HG03097 (cell line): ENCODE data around the gene PHB1.
"Not testable (repeated sequence)": the region's sequence is repeated elsewhere in the genome, so short reads cannot be mapped to it uniquely, and the experiment has no call there.

Experiments
- ATAC-seq: cut with Tn5 transposase; IDR thresholded peaks from one replicate; pipeline ENCODE4 v1.9.1; 2021; ENCODE audit not compliant: unreplicated experiment, low FRiP score

Gene PHB1

DNA sequence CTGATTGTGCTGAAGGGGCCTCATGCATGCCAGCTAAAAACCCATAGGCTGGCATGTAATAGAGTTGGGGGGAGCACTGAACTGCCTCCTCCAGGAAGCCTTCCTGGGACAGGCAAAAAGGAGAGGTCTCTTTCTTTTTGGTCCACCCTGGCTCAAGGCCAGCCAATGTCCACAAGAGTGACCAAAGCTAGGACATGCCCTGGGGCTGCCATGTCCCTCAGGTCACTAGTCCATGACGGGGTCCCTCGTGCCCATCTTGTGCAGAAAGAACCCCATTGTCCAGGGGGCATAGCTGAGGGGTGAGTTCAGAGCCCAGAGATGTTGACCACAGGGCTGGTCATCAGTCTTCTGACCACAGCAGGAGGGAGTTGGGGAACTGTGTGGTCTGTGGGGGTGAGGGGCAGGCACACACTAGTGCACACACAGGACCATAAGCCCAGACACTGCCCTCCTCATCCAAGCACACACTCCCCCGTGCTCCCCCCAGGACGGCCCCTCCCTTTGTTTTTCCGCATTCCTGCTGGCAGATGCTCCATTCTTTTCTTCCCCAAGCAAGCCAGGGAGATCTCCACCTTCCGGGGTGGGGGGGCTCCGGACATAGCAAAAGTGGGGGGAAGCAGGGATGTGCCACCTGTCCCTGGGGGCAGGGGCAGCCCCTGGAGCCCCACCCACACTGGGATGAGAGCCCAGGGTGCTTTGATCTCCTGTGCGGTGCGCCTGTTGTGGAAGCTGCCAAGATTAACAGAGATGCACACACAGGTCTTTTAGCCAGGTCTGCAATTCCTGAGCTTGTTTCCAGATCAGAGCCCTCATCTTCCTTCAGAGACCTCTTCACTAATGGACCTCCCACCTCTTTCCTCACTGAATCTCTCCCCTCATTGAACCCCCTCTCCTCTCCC, 25.2 kb upstream of the PHB1 start:
- no peak for ATAC-seq

DNA sequence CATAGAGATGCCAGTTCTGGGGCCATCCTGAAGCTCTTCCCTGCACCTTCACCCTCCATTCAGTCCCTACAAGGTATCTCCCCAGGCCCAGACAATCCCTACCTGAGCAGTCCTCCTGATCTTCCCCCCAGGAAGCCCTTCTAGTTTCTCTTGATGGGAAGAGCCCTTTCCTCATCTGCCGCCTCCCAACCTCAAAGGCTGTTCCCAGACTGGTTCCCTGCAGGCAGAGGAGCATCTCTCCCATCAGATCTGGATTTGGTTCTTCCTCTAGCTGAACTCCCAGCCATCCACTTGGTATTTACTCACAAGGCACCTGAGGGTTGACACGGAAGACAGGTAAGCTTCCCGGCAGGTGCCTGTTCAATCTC, 24.6 kb upstream of the PHB1 start:
- ATAC-seq: no peak

DNA sequence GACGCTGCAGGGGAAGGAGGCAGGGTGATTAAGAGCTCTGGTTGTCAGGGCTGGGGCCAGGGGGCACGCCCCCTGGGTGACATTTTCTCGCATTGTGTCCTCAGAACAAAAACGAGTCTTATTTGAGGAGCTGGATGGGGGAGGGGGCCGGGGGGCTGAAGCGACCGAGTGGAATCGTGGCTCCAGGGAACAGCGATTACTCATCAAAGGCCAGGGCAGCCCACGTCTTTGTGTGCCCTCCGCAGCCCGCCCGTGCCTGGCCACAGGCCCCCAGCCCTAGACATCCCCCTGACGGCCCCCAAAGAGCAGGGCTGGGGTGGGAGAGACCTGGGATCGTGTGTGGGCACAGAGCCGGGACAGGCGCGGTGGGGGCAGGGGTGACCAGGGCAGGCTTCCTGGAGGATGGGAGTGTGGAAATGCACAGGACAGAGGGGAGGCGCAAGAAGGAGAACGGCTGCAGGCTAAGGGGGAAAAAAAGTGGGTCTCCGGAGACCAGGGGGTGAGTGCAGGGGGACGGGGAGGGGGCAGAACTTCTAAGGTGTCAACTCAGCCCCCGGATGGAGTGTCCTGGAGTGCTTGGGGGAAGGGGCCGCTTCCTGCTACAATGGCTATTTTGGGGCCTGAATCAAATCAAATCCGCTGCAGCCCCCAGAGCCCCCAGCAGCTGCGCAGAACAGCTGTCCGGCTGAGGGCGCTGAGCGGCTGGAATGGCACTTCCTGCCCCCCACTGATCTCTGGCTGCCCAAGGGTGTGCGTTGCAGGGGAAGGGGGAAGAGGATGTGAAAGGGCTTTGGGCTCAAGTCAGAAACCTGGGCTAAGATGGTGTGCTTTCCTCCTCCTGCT, 24.0 kb upstream of the PHB1 start:
- no peak for ATAC-seq

DNA sequence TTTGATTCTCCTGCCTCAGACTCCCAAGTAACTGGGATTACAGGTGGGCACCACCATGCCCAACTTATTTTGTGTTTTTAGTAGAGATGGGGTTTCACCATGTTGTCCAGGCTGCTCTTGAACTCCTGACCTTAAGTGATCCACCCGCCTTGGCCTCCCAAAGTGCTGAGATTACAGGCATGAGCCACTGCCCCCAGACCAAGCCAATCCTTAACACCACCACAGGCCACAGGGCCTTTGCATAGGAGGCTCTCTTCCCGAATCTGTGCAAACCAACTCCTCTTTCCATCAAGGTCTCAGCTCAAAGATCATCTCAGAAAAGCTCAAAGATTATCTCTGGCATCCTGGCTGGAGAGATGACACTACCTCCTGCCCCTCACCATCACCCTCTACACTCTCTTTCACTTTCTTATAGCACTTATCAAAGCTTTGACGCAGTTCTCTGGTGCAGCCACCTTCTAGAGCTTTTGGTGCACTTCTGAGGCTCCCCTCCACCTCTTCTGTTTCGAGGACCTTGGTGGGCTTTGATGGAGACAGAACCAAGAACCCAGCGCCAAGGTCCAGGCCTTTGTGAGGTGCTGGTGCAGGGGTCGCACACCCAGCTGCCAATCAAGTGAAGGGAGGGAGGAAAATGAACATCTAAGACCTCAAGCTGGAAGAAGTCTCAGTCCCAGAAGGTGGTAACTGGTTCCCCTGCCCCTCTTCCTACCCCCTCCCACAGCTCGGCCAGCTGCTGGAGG, 23.2 kb upstream of the PHB1 start:
- no peak for ATAC-seq

DNA sequence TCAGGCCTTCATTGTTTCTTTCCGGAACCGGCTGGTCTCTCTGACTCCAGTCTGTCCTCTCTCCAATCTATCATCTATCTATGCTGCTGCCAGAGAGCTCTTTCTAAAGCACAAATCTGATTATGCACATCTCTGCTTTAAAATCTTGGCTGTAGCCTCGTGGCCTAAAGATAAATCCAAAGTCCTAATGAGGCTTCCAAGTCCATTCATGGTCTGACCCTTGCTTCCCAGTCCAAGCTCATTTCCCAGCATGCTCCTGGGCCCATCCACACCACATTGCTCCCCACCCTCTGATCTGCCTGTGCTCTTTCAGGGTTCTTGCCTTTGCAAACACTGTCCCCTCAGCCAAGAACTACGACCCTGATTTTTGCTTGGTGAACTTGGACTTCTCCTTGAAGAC, 21.5 kb upstream of the PHB1 start:
- ATAC-seq: no peak

DNA sequence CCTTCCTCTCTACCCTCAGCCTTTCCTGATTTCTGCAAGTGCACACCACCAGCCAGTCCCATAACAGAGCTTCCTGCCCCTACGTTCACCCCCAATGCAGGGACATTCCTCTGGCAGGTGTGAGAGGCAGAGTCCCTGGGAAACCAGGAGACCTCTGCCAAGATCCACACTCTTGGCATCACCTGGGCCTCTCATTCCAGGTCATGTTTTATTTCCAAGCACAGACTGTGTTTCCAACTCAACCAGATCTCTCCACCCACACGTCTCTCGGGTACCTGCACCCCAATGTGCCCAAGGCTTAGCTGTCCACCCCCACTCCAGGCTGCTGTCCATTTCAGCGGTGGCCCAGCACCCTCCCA, 21.0 kb upstream of the PHB1 start:
- no peak for ATAC-seq

DNA sequence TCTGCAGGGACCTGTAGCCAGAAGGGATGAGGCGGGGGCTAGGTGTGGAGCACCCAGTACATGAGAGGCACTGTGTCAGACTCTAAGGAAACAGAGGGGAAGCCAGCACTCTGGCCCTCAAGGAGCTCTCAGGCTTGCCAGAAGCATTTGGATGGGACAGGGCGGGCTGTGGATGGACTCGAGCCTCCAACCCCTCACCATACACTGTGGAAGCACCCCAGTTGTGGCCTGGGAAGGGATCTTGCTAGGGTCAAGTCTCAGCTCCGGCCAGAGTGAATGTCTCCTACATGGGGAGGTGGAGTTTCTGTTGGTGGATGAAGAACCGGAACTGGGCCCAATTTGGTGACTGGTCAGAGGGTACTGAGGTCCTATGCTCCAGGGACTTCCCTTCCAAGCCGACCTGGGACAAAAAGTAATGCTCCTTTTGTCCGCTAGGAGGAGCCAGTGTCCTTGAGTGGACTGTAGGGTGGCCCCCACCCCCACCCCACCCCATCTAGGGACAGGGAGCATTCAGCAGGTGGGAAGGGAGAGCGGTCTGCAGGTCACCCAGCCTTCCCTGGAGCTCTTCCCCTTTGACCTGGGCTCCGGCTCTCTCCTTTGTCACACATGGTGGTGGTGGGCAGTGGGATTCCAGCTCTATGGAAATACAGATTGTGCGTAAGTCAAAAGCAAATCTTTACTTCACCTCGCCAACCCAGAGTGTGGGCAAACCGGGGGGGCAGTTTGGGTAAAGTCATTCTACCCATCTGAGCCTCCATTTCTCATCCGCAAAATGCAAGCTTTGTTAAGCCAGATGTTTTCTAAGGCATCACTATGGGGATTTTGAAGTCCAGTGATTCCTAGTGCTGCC, 20.4 kb upstream of the PHB1 start:
- no peak for ATAC-seq

DNA sequence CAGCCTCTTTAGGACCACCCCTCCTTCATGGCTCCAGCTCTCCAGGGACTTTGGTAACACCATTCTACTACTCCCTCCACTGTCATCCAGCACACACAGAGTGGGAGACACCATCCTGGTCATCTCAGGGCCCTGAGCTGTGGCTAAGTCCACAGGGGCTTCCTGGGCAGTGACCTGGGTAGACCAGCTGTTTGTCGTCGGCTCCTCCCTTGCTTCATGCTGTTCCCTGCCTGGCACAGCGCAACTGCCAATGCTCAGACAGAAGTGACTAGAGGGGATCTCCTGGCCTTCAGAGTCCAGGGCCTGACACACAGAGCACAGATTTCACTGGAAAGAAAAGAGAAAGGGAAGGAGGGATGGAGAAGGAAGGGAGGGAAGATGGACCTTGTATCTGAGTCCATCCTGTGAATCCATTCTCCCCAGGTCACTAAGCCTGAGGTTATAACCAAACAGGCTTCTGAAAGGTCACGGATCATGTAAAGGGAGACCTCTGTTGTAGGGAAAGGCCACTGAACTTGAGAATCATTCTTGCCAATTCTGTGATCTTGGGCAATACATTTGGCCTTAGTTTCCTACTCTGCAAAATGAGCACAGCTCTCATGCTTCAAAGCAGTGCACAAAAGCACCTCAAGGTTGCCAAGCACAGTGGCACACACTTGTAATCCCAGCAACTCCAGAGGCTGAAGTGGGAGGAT, 18.5 kb upstream of the PHB1 start:
- no peak for ATAC-seq

DNA sequence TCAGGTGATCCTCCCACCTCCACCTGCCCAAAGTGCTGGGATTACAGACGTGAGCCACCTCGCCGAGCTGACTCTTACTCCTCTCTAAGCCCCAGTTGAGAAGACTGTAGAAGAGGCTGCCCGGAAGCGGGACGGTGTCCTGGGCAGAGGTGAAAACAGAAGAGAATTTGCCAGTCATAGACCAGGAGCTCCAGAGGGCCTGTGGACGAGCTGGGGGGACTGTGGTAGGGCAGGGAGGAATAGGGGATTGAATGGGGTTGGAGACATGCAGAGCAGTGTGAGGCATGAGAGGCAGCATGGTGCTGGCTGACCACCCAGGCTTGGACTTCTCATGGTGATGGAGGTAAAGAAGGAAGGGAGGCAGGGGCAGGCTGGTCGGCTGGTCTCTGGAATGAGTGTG, 17.1 kb upstream of the PHB1 start:
- no peak for ATAC-seq

DNA sequence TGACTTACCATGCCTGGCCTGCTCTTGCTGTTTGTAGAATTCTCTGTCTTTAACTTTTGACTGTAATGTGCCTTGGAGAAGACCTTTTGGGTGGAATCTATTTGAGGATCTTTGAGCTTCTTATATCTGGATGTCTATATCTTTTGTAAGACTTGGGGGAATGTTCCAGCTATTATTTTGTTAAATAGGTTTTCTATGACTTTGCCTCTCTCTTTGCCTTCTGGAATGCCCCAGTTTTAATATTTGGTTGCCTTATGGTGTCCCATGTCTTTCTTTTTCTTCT, 10.3 kb upstream of the PHB1 start:
- ATAC-seq: no peak

DNA sequence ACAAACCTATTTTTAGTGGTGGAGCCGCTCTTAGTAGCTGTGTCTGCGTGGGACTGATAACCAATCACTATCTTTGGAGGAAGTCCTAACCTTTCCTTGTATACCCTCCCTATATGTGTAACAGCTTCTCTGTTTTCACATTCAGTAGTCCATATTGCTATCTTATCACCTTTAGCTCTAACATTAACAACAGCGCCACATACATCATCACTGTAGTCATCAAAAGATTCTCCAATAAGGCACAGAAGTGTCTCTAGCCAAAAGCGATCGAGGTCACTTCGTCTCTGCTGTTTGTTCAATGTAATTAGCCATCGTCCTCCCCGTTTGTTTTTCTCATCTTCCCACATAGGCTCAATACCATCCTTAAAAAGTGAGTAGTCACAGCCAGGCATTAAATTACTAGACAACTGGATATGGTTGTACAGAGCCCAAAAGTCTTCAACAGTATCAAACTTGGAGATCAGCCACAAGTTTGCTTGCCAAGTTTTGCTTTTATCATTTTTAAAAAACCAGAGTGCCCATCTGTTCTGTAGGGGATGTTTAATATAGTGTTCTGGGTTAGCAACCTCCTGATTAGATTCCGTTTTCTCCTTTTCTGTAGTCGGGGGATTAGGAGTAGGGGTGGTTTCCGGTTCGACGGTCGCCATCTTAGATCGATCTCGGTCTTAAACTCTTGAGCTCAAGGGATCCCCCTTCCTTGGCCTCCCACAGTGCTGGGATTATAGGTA, 9.8 kb upstream of the PHB1 start:
- not testable (repeated sequence) for ATAC-seq

DNA sequence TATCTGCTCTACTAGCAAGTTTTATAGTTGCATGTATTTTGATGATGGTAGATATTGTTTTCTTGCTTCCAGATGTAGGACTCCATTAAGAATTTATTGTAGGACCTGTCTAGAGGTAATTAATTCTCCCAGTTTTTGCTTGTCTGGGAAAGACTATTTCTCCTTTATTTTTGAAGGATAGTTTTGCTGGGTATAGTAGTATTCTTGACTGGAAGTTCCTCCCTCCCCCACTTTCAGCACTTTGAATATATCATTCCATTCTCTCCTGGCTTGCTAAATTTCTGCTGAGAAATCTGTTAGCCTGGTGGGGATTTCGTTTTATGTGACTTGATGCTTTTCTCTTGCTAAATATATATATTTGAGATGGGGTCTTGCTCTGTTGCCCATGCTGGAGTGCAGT, 8.0 kb upstream of the PHB1 start:
- ATAC-seq: no peak

DNA sequence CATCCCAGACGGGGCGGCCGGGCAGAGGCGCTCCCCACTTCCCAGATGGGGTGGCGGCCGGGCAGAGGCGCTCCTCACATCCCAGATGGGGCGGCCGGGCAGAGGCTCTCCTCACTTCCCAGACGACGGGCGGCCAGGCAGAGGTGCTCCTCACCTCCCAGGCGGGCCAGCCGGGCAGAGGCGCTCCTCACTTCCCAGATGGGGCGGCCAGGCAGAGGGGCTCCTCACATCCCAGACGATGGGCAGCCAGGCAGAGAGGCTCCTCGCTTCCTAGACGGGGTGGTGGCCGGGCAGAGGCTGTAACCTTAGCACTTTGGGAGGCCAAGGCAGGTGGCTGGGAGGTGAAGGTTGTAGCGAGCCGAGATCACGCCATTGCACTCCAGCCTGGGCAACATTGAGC, 5.1 kb upstream of the PHB1 start:
- ATAC-seq: not testable (repeated sequence)

DNA sequence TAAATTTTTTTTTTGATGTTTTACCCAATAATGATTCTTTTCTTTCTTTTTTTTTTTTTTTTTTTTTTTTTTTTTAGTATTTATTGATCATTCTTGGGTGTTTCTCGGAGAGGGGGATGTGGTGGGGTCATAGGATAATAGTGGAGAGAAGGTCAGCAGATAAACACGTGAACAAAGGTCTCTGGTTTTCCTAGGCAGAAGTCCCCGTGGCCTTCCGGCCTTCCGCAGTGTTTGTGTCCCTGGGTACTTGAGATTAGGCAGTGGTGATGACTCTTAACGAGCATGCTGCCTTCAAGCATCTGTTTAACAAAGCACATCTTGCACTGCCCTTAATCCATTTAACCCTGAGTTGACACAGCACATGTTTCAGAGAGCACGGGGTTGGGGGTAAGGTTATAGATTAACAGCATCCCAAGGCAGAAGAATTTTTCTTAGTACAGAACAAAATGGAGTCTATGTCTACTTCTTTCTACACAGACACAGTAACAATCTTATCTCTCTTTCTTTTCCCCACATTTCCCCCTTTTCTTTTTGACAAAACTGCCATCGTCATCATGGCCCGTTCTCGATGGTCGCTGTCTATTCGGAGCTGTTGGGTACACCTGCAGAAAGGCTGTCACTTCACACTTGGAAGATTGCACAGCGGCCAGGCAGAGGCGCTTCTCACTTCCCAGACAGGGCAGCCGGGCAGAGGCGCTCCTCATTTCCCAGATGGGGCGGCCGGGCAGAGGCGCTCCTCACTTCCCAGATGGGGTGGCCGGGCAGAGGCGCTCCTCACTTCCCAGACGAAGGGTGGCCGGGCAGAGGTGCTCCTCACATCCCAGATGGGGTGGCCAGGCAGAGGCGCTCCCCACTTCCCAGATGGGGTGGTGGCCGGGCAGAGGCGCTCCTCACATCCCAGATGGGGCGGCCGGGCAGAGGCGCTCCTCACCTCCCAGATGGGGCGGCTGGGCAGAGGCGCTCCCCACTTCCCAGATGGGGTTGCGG, 4.4 kb upstream of the PHB1 start:
- ATAC-seq: not testable (repeated sequence)

DNA sequence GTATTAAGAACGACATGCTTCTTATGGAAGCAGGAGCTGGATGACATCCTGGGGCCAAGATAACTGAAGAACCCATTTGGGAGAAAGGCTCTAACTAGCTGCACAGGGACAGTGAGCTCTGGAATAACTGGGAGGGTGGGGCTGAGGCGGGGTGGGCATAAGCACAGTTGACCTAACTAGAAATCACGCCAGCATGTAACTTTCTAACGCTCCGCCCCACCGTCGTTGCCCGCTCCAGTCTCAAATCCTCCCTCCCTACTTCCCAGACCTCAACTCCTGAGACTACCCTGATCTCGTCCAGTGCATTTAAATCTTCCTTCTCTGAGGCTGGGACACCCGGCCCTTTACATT, 436 bp downstream of the PHB1 start:
- ATAC-seq: no peak

DNA sequence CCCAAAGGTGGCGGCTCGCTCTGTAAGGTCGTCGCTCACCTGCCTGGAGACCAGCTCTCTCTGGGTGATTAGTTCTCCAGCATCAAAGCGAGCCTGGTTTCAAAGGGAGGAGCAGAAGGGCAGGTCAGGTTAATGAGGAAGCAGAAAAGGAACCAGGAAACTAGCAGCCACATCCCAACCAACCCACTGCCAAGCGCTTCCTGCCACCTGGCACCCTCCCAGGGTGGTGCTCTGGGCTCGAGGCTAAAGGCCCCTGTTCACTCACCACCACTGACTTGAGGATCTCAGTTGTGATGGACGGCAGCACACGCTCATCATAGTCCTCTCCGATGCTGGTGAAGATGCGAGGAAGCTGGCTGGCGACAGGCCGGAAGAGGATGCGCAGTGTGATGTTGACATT, 5.6 kb downstream of the PHB1 start:
- no peak for ATAC-seq

DNA sequence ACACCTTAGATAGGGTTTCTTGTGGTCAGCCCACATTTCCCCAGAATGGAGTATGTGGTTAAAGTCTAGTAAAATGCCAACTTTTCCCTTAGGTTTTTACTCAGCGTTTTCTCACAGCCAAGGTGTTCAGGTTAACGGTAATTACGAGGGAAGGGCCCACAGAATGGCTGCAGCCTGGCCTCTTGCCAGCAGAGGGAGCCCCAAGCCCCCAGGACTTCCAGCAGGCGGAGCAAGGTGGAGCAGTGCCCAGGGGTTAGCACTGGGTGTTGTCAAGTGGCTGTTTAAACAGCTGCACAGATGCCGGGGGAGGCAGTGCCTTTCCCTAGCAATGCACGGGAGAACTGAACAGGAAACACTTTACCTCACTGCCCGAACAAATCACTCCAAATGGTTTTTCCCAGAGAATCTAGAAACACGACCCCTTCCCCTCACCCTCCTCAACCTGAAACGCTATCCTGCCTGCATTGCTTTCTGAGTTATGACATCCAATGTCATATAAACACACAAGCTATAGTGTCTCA, 6.6 kb downstream of the PHB1 start:
- peak; percentile 53 for ATAC-seq

DNA sequence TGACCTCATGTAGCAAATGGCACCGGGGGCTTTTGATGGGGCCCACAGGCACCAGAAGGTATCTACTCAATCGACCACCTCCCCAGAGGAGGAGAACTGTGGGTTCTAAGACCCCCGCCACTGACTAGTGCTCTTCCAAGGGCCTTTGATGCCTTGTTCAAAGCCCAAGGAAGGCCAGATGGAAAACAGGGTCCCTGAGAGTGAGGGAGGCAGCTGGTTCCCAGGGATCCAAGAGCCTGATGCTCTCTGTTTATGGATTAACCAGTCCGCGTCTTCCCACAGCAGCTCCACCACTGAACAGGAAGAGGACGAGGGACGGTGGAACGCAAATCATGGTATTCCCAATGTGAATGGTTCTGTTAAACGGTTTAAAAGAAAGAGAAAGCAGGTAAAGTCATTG, 7.6 kb downstream of the PHB1 start:
- no peak for ATAC-seq
